Measurements from ENCODE around the gene MYH4.

- TF ChIP-seq POLR2A (IDR thresholded peaks at IDR 0.05), result no peak
- TF ChIP-seq, protein P1, sequence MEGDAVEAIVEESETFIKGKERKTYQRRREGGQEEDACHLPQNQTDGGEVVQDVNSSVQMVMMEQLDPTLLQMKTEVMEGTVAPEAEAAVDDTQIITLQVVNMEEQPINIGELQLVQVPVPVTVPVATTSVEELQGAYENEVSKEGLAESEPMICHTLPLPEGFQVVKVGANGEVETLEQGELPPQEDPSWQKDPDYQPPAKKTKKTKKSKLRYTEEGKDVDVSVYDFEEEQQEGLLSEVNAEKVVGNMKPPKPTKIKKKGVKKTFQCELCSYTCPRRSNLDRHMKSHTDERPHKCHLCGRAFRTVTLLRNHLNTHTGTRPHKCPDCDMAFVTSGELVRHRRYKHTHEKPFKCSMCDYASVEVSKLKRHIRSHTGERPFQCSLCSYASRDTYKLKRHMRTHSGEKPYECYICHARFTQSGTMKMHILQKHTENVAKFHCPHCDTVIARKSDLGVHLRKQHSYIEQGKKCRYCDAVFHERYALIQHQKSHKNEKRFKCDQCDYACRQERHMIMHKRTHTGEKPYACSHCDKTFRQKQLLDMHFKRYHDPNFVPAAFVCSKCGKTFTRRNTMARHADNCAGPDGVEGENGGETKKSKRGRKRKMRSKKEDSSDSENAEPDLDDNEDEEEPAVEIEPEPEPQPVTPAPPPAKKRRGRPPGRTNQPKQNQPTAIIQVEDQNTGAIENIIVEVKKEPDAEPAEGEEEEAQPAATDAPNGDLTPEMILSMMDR (IDR thresholded peaks at IDR 0.05), result no peak
- no peak for TF ChIP-seq POLR2AphosphoS5 (IDR thresholded peaks at IDR 0.05)
These were observed 71.0 kb downstream of the MYH4 start for GRCh38 chr17:10398352-10398751.
